Measurements from ENCODE around the gene ZFYVE1.

Gene ZFYVE1

GRCh38 chr14:72921396-72921795 lies 105.5 kb downstream of the ZFYVE1 start:
- Histone ChIP-seq H3K9me2 (replicated peaks; ENCODE audit: insufficient read depth, low read length) (no peaks in the 10 kb centered on the region), H3K27ac (ENCODE audit: low read length) (no peak overlapping the region), H3K4me2 (ENCODE audit: low read depth, low read length) (no peak overlapping the region), H3K36me3 (replicated peaks; ENCODE audit: insufficient read depth, low read length) (no peaks in the 10 kb centered on the region), H3K4me3 (ENCODE audit: low read length) (no peak overlapping the region), H3K9ac (ENCODE audit: low read length) (no peak overlapping the region), H3K9me3 (replicated peaks; ENCODE audit: insufficient read depth, low read length) (no peaks in the 10 kb centered on the region), H4K20me1 (ENCODE audit: insufficient read depth, low read length) (no peaks in the 10 kb centered on the region), H3K79me2 (ENCODE audit: low read length) (no peaks in the 10 kb centered on the region), H3F3A (ENCODE audit: insufficient read depth, low read length) (no peaks in the 10 kb centered on the region), H3K27me3 (replicated peaks; ENCODE audit: insufficient read depth, low read length) (no peaks in the 10 kb centered on the region), H3K4me1 (ENCODE audit: low read length) (no peaks in the 10 kb centered on the region), H2AFZ (ENCODE audit: low read length) (no peak overlapping the region)
- no peak for DNase-seq
- TF ChIP-seq EZH2phosphoT487 (IDR thresholded peaks at IDR 0.05; ENCODE audit: low read length) (no peak), EZH2 (optimal IDR thresholded peaks at IDR 0.05; ENCODE audit: low read depth, low read length) (no peak), CTCF (IDR thresholded peaks at IDR 0.05; ENCODE audit: low read length) (no peak)

DNA sequence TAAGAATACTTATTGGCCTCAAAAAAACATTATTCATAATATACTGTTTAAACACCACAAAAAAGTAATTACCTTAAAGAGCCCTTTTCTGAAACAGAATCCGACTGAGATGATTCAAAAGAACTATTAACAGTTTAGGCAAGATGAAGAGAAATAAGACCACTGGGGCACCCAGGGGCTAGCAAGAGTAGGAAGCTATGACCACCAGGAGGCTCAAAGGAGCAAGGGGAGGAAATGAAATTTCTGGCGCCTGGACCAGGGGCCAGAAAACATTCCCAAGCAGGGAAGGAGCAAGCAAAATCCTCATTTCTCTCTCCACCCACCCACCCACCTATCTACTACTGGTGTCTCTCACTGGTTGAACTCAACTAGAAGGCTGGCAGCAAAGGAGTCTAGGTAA lies 106.9 kb downstream of the ZFYVE1 start:
- H3K9ac ChIP-seq (ENCODE audit: low read length), result no peak overlapping the region
- no peaks in the 10 kb centered on the region for H4K20me1 ChIP-seq (ENCODE audit: insufficient read depth, low read length)
- TF ChIP-seq EZH2 (optimal IDR thresholded peaks at IDR 0.05; ENCODE audit: low read depth, low read length), result no peak
- no peak for TF ChIP-seq CTCF (IDR thresholded peaks at IDR 0.05; ENCODE audit: low read length)
- TF ChIP-seq EZH2phosphoT487 (IDR thresholded peaks at IDR 0.05; ENCODE audit: low read length), result no peak
- no peaks in the 10 kb centered on the region for H3K79me2 ChIP-seq (ENCODE audit: low read length)
- no peaks in the 10 kb centered on the region for H3K9me3 ChIP-seq (replicated peaks; ENCODE audit: insufficient read depth, low read length)
- no peaks in the 10 kb centered on the region for H3K9me2 ChIP-seq (replicated peaks; ENCODE audit: insufficient read depth, low read length)
- H3K27ac ChIP-seq (ENCODE audit: low read length), result no peak overlapping the region
- DNase-seq, result no peak
- H3K4me3 ChIP-seq (ENCODE audit: low read length), result no peak overlapping the region
- no peaks in the 10 kb centered on the region for H3F3A ChIP-seq (ENCODE audit: insufficient read depth, low read length)
- H3K36me3 ChIP-seq (replicated peaks; ENCODE audit: insufficient read depth, low read length), result no peaks in the 10 kb centered on the region
- no peaks in the 10 kb centered on the region for H3K4me1 ChIP-seq (ENCODE audit: low read length)
- H2AFZ ChIP-seq (ENCODE audit: low read length), result no peak overlapping the region
- no peaks in the 10 kb centered on the region for H3K27me3 ChIP-seq (replicated peaks; ENCODE audit: insufficient read depth, low read length)
- H3K4me2 ChIP-seq (ENCODE audit: low read depth, low read length), result no peak overlapping the region
